SK-N-SH treated with all-trans-retinoic acid at 6 μM for 48 hours (cell line): ENCODE measurements around the gene OSTM1.

Experiments used
- ATAC-seq: fragments of 200-7000 bp; cut with Tn5 transposase; 3 replicates; pipeline ENCODE4 v1.9.1; 2020; ENCODE audit warnings: mild to moderate bottlenecking, moderate library complexity
- BACH2 ChIP-seq: fragments of 250-450 bp; sonication (Bioruptor Pico); IDR thresholded peaks from 2 replicates; pipeline ENCODE4 v1.9.0; 2021; ENCODE audit warnings: mild to moderate bottlenecking, borderline replicate concordance
- ESRRG ChIP-seq: fragments of 250-450 bp; sonication (Bioruptor Pico); IDR thresholded peaks from 2 replicates; pipeline ENCODE4 v1.6.1; 2021; ENCODE audit warnings: mild to moderate bottlenecking
- OSR1 ChIP-seq: fragments of 250-450 bp; sonication (Bioruptor Pico); IDR thresholded peaks from 2 replicates; pipeline ENCODE4 v1.8.0; 2022; ENCODE audit warnings: moderate library complexity, mild to moderate bottlenecking, inconsistent platforms
- TCF4 ChIP-seq: fragments of 250-450 bp; sonication (Bioruptor Pico); IDR thresholded peaks from 2 replicates; pipeline ENCODE4 v1.8.0; 2021; ENCODE audit warnings: mild to moderate bottlenecking, moderate library complexity, borderline replicate concordance
- TOX ChIP-seq: fragments of 250-450 bp; sonication (Bioruptor Pico); IDR thresholded peaks from 2 replicates; pipeline ENCODE4 v1.8.0; 2021; ENCODE audit warnings: mild to moderate bottlenecking, moderate library complexity, borderline replicate concordance
- ZC3H10 ChIP-seq: fragments of 250-450 bp; sonication (Bioruptor Pico); IDR thresholded peaks from 2 replicates; pipeline ENCODE4 v1.5.1; 2021; ENCODE audit warnings: mild to moderate bottlenecking, moderate library complexity
- ZFP3 ChIP-seq: fragments of 250-450 bp; sonication (Bioruptor Pico); IDR thresholded peaks from 2 replicates; pipeline ENCODE4 v1.5.0; 2020; ENCODE audit warnings: mild to moderate bottlenecking, moderate library complexity
- ZFP30 ChIP-seq: fragments of 450-650 bp; formaldehyde crosslinking; IDR thresholded peaks from 2 replicates; pipeline ENCODE4 v1.5.0; 2022; ENCODE audit warnings: mild to moderate bottlenecking, moderate library complexity
- ZNF70 ChIP-seq: fragments of 450-650 bp; formaldehyde crosslinking; IDR thresholded peaks from 2 replicates; pipeline ENCODE4 v1.5.0; 2020; ENCODE audit warnings: mild to moderate bottlenecking, moderate library complexity
- ZNF8 ChIP-seq: fragments of 450-650 bp; formaldehyde crosslinking; IDR thresholded peaks from 2 replicates; pipeline ENCODE4 v1.5.0; 2020; ENCODE audit warnings: mild to moderate bottlenecking, moderate library complexity
- TF ChIP-seq, protein P1 (sequence below): fragments of 250-450 bp; sonication (Bioruptor Pico); IDR thresholded peaks from 2 replicates; pipeline ENCODE4 v1.8.0; 2021; ENCODE audit warnings: low read depth, mild to moderate bottlenecking, moderate library complexity, borderline replicate concordance
- TF ChIP-seq, protein P2 (sequence below): fragments of 250-450 bp; sonication (Bioruptor Pico); IDR thresholded peaks from 2 replicates; pipeline ENCODE4 v1.5.1; 2021; ENCODE audit warnings: mild to moderate bottlenecking, moderate library complexity
- TF ChIP-seq, protein P3 (sequence below): fragments of 250-450 bp; sonication (Bioruptor Pico); IDR thresholded peaks from 2 replicates; pipeline ENCODE4 v1.5.0; 2020; ENCODE audit warnings: mild to moderate bottlenecking, moderate library complexity

OSTM1 gene

DNA sequence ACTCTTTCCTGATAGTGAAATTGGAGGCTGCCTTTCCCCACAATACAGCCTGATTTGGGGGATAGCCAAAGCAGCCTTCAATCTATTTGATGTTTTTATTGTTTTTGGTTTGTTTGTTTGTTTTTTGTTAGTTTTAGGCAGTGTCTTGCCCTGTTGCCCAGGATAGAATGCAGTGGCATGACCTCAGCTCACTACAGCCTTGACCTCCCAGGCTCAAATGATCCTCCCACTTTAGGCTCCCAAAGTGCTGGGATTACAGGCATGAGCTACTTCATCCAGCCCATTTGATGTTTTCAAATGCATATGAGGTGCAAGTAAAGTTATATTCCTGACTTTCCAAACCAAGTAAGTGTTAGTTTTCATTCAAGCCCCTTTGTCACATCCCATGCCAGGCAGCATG lies 75.2 kb downstream of the OSTM1 start (continued):
- TF ChIP-seq, protein P1, sequence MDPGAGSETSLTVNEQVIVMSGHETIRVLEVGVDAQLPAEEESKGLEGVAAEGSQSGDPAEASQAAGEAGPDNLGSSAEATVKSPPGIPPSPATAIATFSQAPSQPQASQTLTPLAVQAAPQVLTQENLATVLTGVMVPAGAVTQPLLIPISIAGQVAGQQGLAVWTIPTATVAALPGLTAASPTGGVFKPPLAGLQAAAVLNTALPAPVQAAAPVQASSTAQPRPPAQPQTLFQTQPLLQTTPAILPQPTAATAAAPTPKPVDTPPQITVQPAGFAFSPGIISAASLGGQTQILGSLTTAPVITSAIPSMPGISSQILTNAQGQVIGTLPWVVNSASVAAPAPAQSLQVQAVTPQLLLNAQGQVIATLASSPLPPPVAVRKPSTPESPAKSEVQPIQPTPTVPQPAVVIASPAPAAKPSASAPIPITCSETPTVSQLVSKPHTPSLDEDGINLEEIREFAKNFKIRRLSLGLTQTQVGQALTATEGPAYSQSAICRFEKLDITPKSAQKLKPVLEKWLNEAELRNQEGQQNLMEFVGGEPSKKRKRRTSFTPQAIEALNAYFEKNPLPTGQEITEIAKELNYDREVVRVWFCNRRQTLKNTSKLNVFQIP (CRISPR knock-in tag): no peak
- TF ChIP-seq ZFP3 (CRISPR knock-in tag) (no peak), BACH2 (CRISPR knock-in tag) (no peak), ZC3H10 (CRISPR knock-in tag) (no peak), TCF4 (CRISPR knock-in tag) (no peak)

DNA sequence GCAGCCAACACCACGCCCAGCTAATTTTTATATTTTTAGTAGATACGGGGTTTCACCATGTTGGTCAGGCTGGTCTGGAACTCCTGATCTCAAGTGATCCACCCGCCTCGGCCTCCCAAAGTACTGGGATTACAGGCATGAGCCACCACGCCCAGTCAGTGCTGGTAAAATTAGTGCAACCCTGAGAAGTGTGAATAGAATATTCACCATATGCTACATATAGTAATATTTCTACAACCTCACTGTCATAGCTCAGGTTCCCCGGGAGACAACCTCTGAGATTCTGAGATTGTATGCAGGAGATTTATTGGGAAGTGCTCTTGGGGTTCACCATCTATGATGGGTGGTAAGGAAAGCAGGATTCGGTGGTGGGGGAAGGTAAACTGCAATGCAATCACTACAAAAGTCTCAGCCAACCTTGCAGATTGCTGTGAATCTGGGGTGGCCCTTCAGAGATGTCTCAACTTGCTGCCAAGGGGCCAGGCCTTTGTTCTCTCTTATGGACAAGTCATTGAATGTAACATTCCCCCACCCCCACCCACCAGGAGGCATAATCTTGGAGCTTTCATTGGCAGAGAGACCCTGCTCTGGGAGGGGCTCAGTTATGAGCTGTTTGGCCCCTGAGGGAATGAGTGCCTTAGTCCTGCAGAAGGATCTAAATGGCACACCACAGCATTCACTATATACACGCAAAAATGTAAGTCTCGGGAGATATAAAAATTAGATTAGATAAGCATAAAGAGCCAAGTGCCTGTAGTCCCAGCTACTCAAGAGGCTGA lies 82.6 kb downstream of the OSTM1 start:
- ATAC-seq: no peak
- TF ChIP-seq ZFP30: no peak
- TF ChIP-seq, protein P2, sequence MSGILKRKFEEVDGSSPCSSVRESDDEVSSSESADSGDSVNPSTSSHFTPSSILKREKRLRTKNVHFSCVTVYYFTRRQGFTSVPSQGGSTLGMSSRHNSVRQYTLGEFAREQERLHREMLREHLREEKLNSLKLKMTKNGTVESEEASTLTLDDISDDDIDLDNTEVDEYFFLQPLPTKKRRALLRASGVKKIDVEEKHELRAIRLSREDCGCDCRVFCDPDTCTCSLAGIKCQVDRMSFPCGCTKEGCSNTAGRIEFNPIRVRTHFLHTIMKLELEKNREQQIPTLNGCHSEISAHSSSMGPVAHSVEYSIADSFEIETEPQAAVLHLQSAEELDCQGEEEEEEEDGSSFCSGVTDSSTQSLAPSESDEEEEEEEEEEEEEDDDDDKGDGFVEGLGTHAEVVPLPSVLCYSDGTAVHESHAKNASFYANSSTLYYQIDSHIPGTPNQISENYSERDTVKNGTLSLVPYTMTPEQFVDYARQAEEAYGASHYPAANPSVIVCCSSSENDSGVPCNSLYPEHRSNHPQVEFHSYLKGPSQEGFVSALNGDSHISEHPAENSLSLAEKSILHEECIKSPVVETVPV: no peak
- TF ChIP-seq TOX: no peak
- TF ChIP-seq, protein P3, sequence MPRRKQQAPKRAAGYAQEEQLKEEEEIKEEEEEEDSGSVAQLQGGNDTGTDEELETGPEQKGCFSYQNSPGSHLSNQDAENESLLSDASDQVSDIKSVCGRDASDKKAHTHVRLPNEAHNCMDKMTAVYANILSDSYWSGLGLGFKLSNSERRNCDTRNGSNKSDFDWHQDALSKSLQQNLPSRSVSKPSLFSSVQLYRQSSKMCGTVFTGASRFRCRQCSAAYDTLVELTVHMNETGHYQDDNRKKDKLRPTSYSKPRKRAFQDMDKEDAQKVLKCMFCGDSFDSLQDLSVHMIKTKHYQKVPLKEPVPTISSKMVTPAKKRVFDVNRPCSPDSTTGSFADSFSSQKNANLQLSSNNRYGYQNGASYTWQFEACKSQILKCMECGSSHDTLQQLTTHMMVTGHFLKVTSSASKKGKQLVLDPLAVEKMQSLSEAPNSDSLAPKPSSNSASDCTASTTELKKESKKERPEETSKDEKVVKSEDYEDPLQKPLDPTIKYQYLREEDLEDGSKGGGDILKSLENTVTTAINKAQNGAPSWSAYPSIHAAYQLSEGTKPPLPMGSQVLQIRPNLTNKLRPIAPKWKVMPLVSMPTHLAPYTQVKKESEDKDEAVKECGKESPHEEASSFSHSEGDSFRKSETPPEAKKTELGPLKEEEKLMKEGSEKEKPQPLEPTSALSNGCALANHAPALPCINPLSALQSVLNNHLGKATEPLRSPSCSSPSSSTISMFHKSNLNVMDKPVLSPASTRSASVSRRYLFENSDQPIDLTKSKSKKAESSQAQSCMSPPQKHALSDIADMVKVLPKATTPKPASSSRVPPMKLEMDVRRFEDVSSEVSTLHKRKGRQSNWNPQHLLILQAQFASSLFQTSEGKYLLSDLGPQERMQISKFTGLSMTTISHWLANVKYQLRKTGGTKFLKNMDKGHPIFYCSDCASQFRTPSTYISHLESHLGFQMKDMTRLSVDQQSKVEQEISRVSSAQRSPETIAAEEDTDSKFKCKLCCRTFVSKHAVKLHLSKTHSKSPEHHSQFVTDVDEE (CRISPR knock-in tag): no peak
- TF ChIP-seq OSR1 (CRISPR knock-in tag): no peak
- no peak for TF ChIP-seq ZNF70 (CRISPR knock-in tag)
- no peak for TF ChIP-seq ZNF8 (CRISPR knock-in tag)
- no peak for TF ChIP-seq ESRRG (CRISPR knock-in tag)
- no peak for TF ChIP-seq ZC3H10 (CRISPR knock-in tag)
- no peak for TF ChIP-seq BACH2 (CRISPR knock-in tag)
- TF ChIP-seq, all 23 proteins: peak for 0
